Sigmoid colon (tissue), 3 donors: ENCODE data around the gene PDGFA.

Experiments
- POLR2A ChIP-seq, 2 donors: fragments of 450-650 bp; IDR thresholded peaks; one replicate each; pipeline ENCODE4 v1.6.1; 2016; ENCODE audit warnings: antibody characterized with exemption in 2 of 2, mild to moderate bottlenecking in 2 of 2, moderate library complexity in 2 of 2
- TF ChIP-seq, protein P1 (sequence below), 4 experiments: fragments of 450-650 bp in 3 of 4; fragments of 200-600 bp in 1 of 4; IDR thresholded peaks; one replicate each; pipeline ENCODE4 v1.5.1; 2016 to 2019; ENCODE audit warnings: antibody characterized with exemption in 4 of 4, mild to moderate bottlenecking in 3 of 4, moderate library complexity in 2 of 4

- TF ChIP-seq, protein P1, sequence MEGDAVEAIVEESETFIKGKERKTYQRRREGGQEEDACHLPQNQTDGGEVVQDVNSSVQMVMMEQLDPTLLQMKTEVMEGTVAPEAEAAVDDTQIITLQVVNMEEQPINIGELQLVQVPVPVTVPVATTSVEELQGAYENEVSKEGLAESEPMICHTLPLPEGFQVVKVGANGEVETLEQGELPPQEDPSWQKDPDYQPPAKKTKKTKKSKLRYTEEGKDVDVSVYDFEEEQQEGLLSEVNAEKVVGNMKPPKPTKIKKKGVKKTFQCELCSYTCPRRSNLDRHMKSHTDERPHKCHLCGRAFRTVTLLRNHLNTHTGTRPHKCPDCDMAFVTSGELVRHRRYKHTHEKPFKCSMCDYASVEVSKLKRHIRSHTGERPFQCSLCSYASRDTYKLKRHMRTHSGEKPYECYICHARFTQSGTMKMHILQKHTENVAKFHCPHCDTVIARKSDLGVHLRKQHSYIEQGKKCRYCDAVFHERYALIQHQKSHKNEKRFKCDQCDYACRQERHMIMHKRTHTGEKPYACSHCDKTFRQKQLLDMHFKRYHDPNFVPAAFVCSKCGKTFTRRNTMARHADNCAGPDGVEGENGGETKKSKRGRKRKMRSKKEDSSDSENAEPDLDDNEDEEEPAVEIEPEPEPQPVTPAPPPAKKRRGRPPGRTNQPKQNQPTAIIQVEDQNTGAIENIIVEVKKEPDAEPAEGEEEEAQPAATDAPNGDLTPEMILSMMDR (IDR thresholded peaks at IDR 0.05) = no peak
- TF ChIP-seq POLR2A (IDR thresholded peaks at IDR 0.05) = no peak
These were observed 8.8 kb upstream of the PDGFA start for GRCh38 chr7:528451-528850.
